Thymus (tissue), 11 donors: ENCODE data around the gene FAM53B. TPM values are rescaled to one million over a fixed set of nuclear protein-coding genes. Genes with fewer than 3 reads are reported as not detected.

Experiments
- DNase-seq, 9 donors: peaks; one replicate each; pipeline ENCODE4 v3.0.0-alpha.2; 2013; ENCODE audit warnings: low spot score in 9 of 9, low read depth in 6 of 9, missing footprints in 1 of 9
- H3K27ac ChIP-seq, 2 donors: one replicate each; pipeline ENCODE4 v1.5.1; 2013; ENCODE audit warnings: control low read depth in 1 of 2, low read depth in 1 of 2, low read length in 1 of 2, mild to moderate bottlenecking in 1 of 2, moderate library complexity in 1 of 2
- H3K27me3 ChIP-seq, 2 donors: one replicate each; pipeline ENCODE4 v1.5.1; 2013; ENCODE audit warnings: low read length in 1 of 2; ENCODE audit not compliant: control insufficient read depth in 2 of 2, insufficient read depth in 1 of 2
- H3K36me3 ChIP-seq, 2 donors: one replicate each; pipeline ENCODE4 v1.5.1; 2013; ENCODE audit warnings: low read length in 1 of 2, mild to moderate bottlenecking in 1 of 2, moderate library complexity in 1 of 2; ENCODE audit not compliant: control insufficient read depth in 2 of 2, insufficient read depth in 2 of 2
- H3K4me1 ChIP-seq, 2 donors: one replicate each; pipeline ENCODE4 v1.5.1; 2013; ENCODE audit warnings: low read length in 2 of 2; ENCODE audit not compliant: control insufficient read depth in 2 of 2, insufficient read depth in 2 of 2
- H3K4me3 ChIP-seq, 2 donors: one replicate each; pipeline ENCODE4 v1.5.1; 2013; ENCODE audit warnings: low read length in 2 of 2, control low read depth in 1 of 2, mild to moderate bottlenecking in 1 of 2
- H3K9me3 ChIP-seq, 2 donors: one replicate each; pipeline ENCODE4 v1.5.1; 2013; ENCODE audit warnings: low read length in 1 of 2, mild to moderate bottlenecking in 1 of 2; ENCODE audit not compliant: control insufficient read depth in 2 of 2, insufficient read depth in 1 of 2
- WGBS: extraction: QIAGEN DNeasy Blood & Tissue Kit; methylation state at CpG from one replicate; pipeline ENCODE4 v1.1.7; 2013; 5-methylcytosine and 5-hydroxymethylcytosine counted together
- polyA plus RNA-seq: library from polyadenylated mRNA; stranded (reverse); fragments of 200-250 nt; gene quantifications from one replicate; pipeline ENCODE4 v1.2.3, GENCODE V29; 2013
- total RNA-seq: library from RNA; stranded (reverse); fragments of 120-200 nt; gene quantifications from one replicate; pipeline ENCODE4 v1.2.4, GENCODE V29; 2013
- donor health status: healthy.

The FAM53B gene
- total and polyA plus RNA-seq, 2 donors, result 46.2 to 57.6 TPM

GRCh38 chr10:124653811-124654651 is 90.1 kb downstream of the FAM53B start:
- Histone ChIP-seq H3K4me3 (no peak overlapping the region), H3K9me3 (peaks cover 0 to 3% of the 10 kb centered on the region in 2 donors), H3K27me3 (no peaks in the 10 kb centered on the region), H3K36me3 (peaks cover 23 to 57% of the 10 kb centered on the region in 2 donors), H3K4me1 (peaks cover 88 to 96% of the 10 kb centered on the region in 2 donors), H3K27ac (peak overlapping the region; percentile 74 to 98)
- WGBS, result 88% methylated on average over 17 of the region's 17 CpGs
- no peak for DNase-seq

GRCh38 chr10:124653311-124653710 is 90.9 kb downstream of the FAM53B start:
- H3K4me3 ChIP-seq, result no peak overlapping the region
- no peak for DNase-seq
- H3K36me3 ChIP-seq, result peaks cover 23 to 52% of the 10 kb centered on the region in 2 donors
- 83% methylated on average over 7 of the region's 7 CpGs for WGBS
- peaks cover 0 to 3% of the 10 kb centered on the region in 2 donors for H3K9me3 ChIP-seq
- no peaks in the 10 kb centered on the region for H3K27me3 ChIP-seq
- peak overlapping the region; percentile 58 to 98 for H3K27ac ChIP-seq
- peaks cover 88 to 96% of the 10 kb centered on the region in 2 donors for H3K4me1 ChIP-seq

GRCh38 chr10:124652701-124653100 is 91.5 kb downstream of the FAM53B start:
- Histone ChIP-seq H3K9me3 (no peaks in the 10 kb centered on the region), H3K27me3 (no peaks in the 10 kb centered on the region), H3K27ac (peak overlapping the region; percentile 1 to 98), H3K4me3 (no peak overlapping the region), H3K4me1 (peaks cover 88 to 96% of the 10 kb centered on the region in 2 donors), H3K36me3 (peaks cover 23 to 52% of the 10 kb centered on the region in 2 donors)
- DNase-seq, result peak in 1 of 9 donors; percentile 28
- 95% methylated on average over 8 of the region's 8 CpGs for WGBS

- WGBS, result 82% methylated on average over 5 of the region's 5 CpGs
- Histone ChIP-seq H3K9me3 (no peaks in the 10 kb centered on the region), H3K27ac (peak overlapping the region; percentile 21 to 98), H3K4me1 (peaks cover 90 to 96% of the 10 kb centered on the region in 2 donors), H3K36me3 (peaks cover 23 to 55% of the 10 kb centered on the region in 2 donors), H3K4me3 (no peak overlapping the region), H3K27me3 (no peaks in the 10 kb centered on the region)
- DNase-seq, result no peak
These were observed 92.0 kb downstream of the FAM53B start for GRCh38 chr10:124652200-124652599.

- DNase-seq, result peak in 1 of 9 donors; percentile 52
- no peaks in the 10 kb centered on the region for H3K27me3 ChIP-seq
- peak overlapping the region; percentile 88 to 98 for H3K27ac ChIP-seq
- H3K36me3 ChIP-seq, result peaks cover 23 to 61% of the 10 kb centered on the region in 2 donors
- no peaks in the 10 kb centered on the region for H3K9me3 ChIP-seq
- H3K4me3 ChIP-seq, result peak overlapping the region in 1 of 2 donors; percentile 14
- WGBS, result 69% methylated on average over 14 of the region's 14 CpGs
- peaks cover 94 to 100% of the 10 kb centered on the region in 2 donors for H3K4me1 ChIP-seq
These were observed 92.7 kb downstream of the FAM53B start for GRCh38 chr10:124651402-124651891.

- Histone ChIP-seq H3K27ac (peak overlapping the region; percentile 88 to 98), H3K36me3 (peaks cover 18 to 61% of the 10 kb centered on the region in 2 donors), H3K9me3 (no peaks in the 10 kb centered on the region), H3K27me3 (no peaks in the 10 kb centered on the region), H3K4me1 (peaks cover 92 to 100% of the 10 kb centered on the region in 2 donors), H3K4me3 (peak overlapping the region; percentile 6 to 14)
- DNase-seq, result peak in 2 of 9 donors; percentile 64 to 78
- WGBS, result 19% methylated on average over 13 of the region's 13 CpGs
These were observed 93.3 kb downstream of the FAM53B start for GRCh38 chr10:124650820-124651401.

GRCh38 chr10:124650263-124650662 is 93.9 kb downstream of the FAM53B start:
- H3K9me3 ChIP-seq, result no peaks in the 10 kb centered on the region
- no peak overlapping the region for H3K4me3 ChIP-seq
- H3K36me3 ChIP-seq, result peaks cover 11 to 55% of the 10 kb centered on the region in 2 donors
- H3K4me1 ChIP-seq, result peaks cover 92 to 100% of the 10 kb centered on the region in 2 donors
- WGBS, result 78% methylated on average over 12 of the region's 12 CpGs
- H3K27ac ChIP-seq, result peak overlapping the region; percentile 88 to 98
- no peaks in the 10 kb centered on the region for H3K27me3 ChIP-seq
- peak in 1 of 9 donors; percentile 50 for DNase-seq

- Histone ChIP-seq H3K9me3 (no peaks in the 10 kb centered on the region), H3K27ac (peak overlapping the region; percentile 95 to 98), H3K4me1 (peaks cover 91 to 100% of the 10 kb centered on the region in 2 donors), H3K36me3 (peaks cover 8 to 47% of the 10 kb centered on the region in 2 donors), H3K27me3 (no peaks in the 10 kb centered on the region), H3K4me3 (no peak overlapping the region)
- DNase-seq, result peak in 1 of 9 donors; percentile 33
- 49% methylated on average over 5 of the region's 5 CpGs for WGBS
These were observed 95.0 kb downstream of the FAM53B start for GRCh38 chr10:124649214-124649613.

GRCh38 chr10:124648738-124649137 is 95.4 kb downstream of the FAM53B start:
- Histone ChIP-seq H3K9me3 (no peaks in the 10 kb centered on the region), H3K4me3 (peak overlapping the region; percentile 3 to 18), H3K4me1 (peaks cover 92 to 100% of the 10 kb centered on the region in 2 donors), H3K36me3 (peaks cover 13 to 45% of the 10 kb centered on the region in 2 donors), H3K27me3 (no peaks in the 10 kb centered on the region), H3K27ac (peak overlapping the region; percentile 95 to 98)
- peak in 5 of 9 donors; percentile 69 to 88 (median 73) for DNase-seq
- 3% methylated on average over 9 of the region's 9 CpGs for WGBS
